K562 (cell line): Measurements from ENCODE around the gene VWA5B1. TPM values are rescaled to one million over a fixed set of nuclear protein-coding genes. Genes with fewer than 3 reads are reported as not detected.

Experiments used
- ATAC-seq: fragments of 200-7000 bp; cut with Tn5 transposase; 3 replicates; pipeline ENCODE4 v1.9.1; 2020; ENCODE audit warnings: moderate library complexity
- BruUV-seq: library from RNA; stranded (reverse); fragments of 400-500 nt; replicated peaks from 2 replicates; lab custom pipeline; 2021; lab: Mats Ljungman, UMichigan
- CTCF ChIA-PET: fragments of 300-600 bp; formaldehyde crosslinking; extraction: SDS; loops from one replicate; lab custom pipeline; 2021; ENCODE audit warnings: low intra/inter-chr PET ratio; lab: Yijun Ruan, JAX
- POLR2A ChIA-PET: fragments of 300-600, 350-650 bp; sonication (Branson Sonifier 250); formaldehyde crosslinking; extraction: SDS; loops from one replicate; lab custom pipeline; 2021; ENCODE audit warnings: antibody characterized with exemption, inconsistent platforms; lab: Yijun Ruan, JAX
- DNase-seq, 4 experiments: peaks; one replicate each; pipeline versions ENCODE4 v3.0.0 to v3.0.0-alpha.2; 2011 to 2018; ENCODE audit warnings: low spot score in 3 of 4, mixed read lengths in 3 of 4; ENCODE audit errors: extremely low read depth in 1 of 4
- FAIRE-seq: peaks from 2 replicates; lab custom pipeline; 2011; peaks lifted over from hg19 to GRCh38; lab: Jason Lieb, UNC
- H2AFZ ChIP-seq: 2 replicates; pipeline ENCODE4 v1.6.0; 2011; ENCODE audit warnings: low read depth, low read length, control low read depth, inconsistent platforms
- H3K27ac ChIP-seq: fragments of 200-600 bp; 3 replicates; pipeline ENCODE4 v1.8.0; 2011; ENCODE audit warnings: low read depth, mild to moderate bottlenecking, control low read depth, inconsistent platforms, low read length, moderate library complexity, mixed read lengths; ENCODE audit errors: extremely low read depth
- H3K27me3 ChIP-seq, 2 experiments: fragments of 300-600 bp in 1 of 2; 2 replicates in 1 of 2; 3 replicates in 1 of 2; pipeline versions ENCODE4 v1.6.0 to v1.8.0; 2011; ENCODE audit warnings: inconsistent platforms in 2 of 2, low read length in 2 of 2, mild to moderate bottlenecking in 1 of 2, mixed read lengths in 1 of 2, moderate library complexity in 1 of 2; ENCODE audit not compliant: control insufficient read depth in 2 of 2, insufficient read depth in 2 of 2
- H3K36me3 ChIP-seq: fragments of 300-600 bp; 3 replicates; pipeline ENCODE4 v1.8.0; 2011; ENCODE audit warnings: mild to moderate bottlenecking, low read length, inconsistent platforms; ENCODE audit not compliant: control insufficient read depth, insufficient read depth
- H3K4me1 ChIP-seq, 2 experiments: fragments of 200-600 bp in 1 of 2; replicated peaks in 1 of 2; 2 replicates in 1 of 2; 3 replicates in 1 of 2; pipeline versions ENCODE4 v1.5.1 to v1.8.0; 2011; ENCODE audit warnings: inconsistent platforms in 2 of 2, low read length in 2 of 2, mild to moderate bottlenecking in 1 of 2, mixed read lengths in 1 of 2, moderate library complexity in 1 of 2; ENCODE audit not compliant: control insufficient read depth in 2 of 2, insufficient read depth in 2 of 2
- H3K4me2 ChIP-seq: 2 replicates; pipeline ENCODE4 v1.6.1; 2011; ENCODE audit warnings: low read length, control low read depth, inconsistent platforms, mixed read lengths; ENCODE audit not compliant: insufficient read depth
- H3K4me3 ChIP-seq: fragments of 200-600 bp; sonication (generic), shearing (Covaris generic); 2 replicates; pipeline ENCODE4 v1.5.1; 2016; ENCODE audit warnings: control low read depth, inconsistent platforms
- H3K79me2 ChIP-seq: fragments of 200-600 bp; 3 replicates; pipeline ENCODE4 v1.8.0; 2011; ENCODE audit warnings: low read length, inconsistent platforms; ENCODE audit not compliant: control insufficient read depth, insufficient read depth
- H3K9ac ChIP-seq, 2 experiments: 2 replicates each; pipeline versions ENCODE4 v1.6.0 to v1.6.1; 2011; ENCODE audit warnings: low read depth in 2 of 2, low read length in 2 of 2, control low read depth in 1 of 2, inconsistent platforms in 1 of 2, mild to moderate bottlenecking in 1 of 2, mixed read lengths in 1 of 2; ENCODE audit not compliant: insufficient read depth in 1 of 2
- H3K9me1 ChIP-seq: one replicate; pipeline ENCODE4 v1.6.0; 2011; ENCODE audit warnings: inconsistent platforms, mild to moderate bottlenecking, low read length, moderate library complexity; ENCODE audit not compliant: control insufficient read depth, insufficient read depth
- H3K9me3 ChIP-seq: replicated peaks from 2 replicates; pipeline ENCODE4 v1.5.1; 2011; ENCODE audit warnings: low read depth, low read length, inconsistent platforms; ENCODE audit not compliant: control insufficient read depth, insufficient read depth
- H4K20me1 ChIP-seq: replicated peaks from 2 replicates; pipeline ENCODE4 v1.6.1; 2011; ENCODE audit warnings: low read length, inconsistent platforms, mixed read lengths; ENCODE audit not compliant: control insufficient read depth, insufficient read depth
- CTCF ChIP-seq, 3 experiments: IDR thresholded peaks in 2 of 3; conservative IDR thresholded peaks in 1 of 3; 2 replicates each; pipeline ENCODE4 v1.5.1; 2011 to 2012; ENCODE audit warnings: low read length in 3 of 3, mild to moderate bottlenecking in 3 of 3, control low read depth in 2 of 3, improper control_type of control experiment in 1 of 3, inconsistent platforms in 1 of 3, low read depth in 1 of 3, mixed read lengths in 1 of 3, moderate library complexity in 1 of 3; ENCODE audit not compliant: insufficient read depth in 2 of 3
- CTCFL ChIP-seq: IDR thresholded peaks from 2 replicates; pipeline ENCODE4 v1.6.1; 2011; ENCODE audit warnings: borderline replicate concordance, low read depth, mild to moderate bottlenecking, moderate library complexity, low read length; ENCODE audit not compliant: insufficient read depth, poor library complexity, severe bottlenecking
- E2F6 ChIP-seq, 2 experiments: IDR thresholded peaks; 2 replicates each; pipeline ENCODE4 v1.6.1; 2011; ENCODE audit warnings: borderline replicate concordance in 1 of 2, control low read depth in 1 of 2, low read depth in 1 of 2, low read length in 1 of 2, mild to moderate bottlenecking in 1 of 2, mixed read lengths in 1 of 2, moderate library complexity in 1 of 2; ENCODE audit not compliant: insufficient read depth in 1 of 2, insufficient read length in 1 of 2, poor library complexity in 1 of 2, severe bottlenecking in 1 of 2; ENCODE audit errors: extremely low read depth in 1 of 2
- HMGN3 ChIP-seq: IDR thresholded peaks from 2 replicates; pipeline ENCODE4 v1.6.1; 2011; ENCODE audit warnings: borderline replicate concordance, low read depth, mild to moderate bottlenecking, mixed read lengths, low read length; ENCODE audit not compliant: insufficient read length; ENCODE audit errors: extremely low read depth
- ID3 ChIP-seq, 2 experiments: fragments of 250-450 bp in 1 of 2; fragments of 450-650 bp in 1 of 2; sonication (Bioruptor Pico) in 1 of 2; IDR thresholded peaks; 2 replicates each; pipeline versions ENCODE4 v1.6.1 to v1.8.0; 2016 to 2021; ENCODE audit warnings: mild to moderate bottlenecking in 2 of 2, moderate library complexity in 2 of 2, missing compliant biosample characterization in 1 of 2, missing genetic modification characterization in 1 of 2
- RHOXF2B ChIP-seq: fragments of 250-450 bp; sonication (Bioruptor Pico); conservative IDR thresholded peaks from 2 replicates; pipeline ENCODE4 v1.5.1; 2021
- SRSF9 ChIP-seq: fragments of 200-400 bp; formaldehyde crosslinking; IDR thresholded peaks from 2 replicates; pipeline ENCODE4 v1.6.1; 2017; ENCODE audit warnings: low read depth, low read length, borderline replicate concordance
- TCFL5 ChIP-seq: fragments of 250-450 bp; sonication (Bioruptor Pico); conservative IDR thresholded peaks from 2 replicates; pipeline ENCODE4 v1.6.1; 2021; ENCODE audit warnings: mild to moderate bottlenecking, moderate library complexity, matching md5 sums
- WGBS: fragments of 100-300 bp; shearing (Covaris generic); methylation state at CpG from one replicate; pipeline ENCODE4 v1.1.6; 2016; ENCODE audit warnings: low coverage, mixed read lengths; ENCODE audit not compliant: insufficient coverage; ENCODE audit errors: missing lambda C conversion rate; 5-methylcytosine and 5-hydroxymethylcytosine counted together
- in situ Hi-C: fragments of 300-500 bp; cut with MboI; formaldehyde crosslinking; loops from 4 replicates; pipeline ENCODE4 v1.15.0; 2018; ENCODE audit warnings: inconsistent platforms, mixed read lengths
- intact Hi-C: fragments of 100-400 bp; cut with micrococcal nuclease; formaldehyde crosslinking; loops from 2 replicates; pipeline ENCODE4 v1.14.2; 2022
- polyA plus RNA-seq, 8 experiments: library from polyadenylated mRNA; depleted of rRNA in 4 of 8; stranded (reverse) in 5 of 8; unstranded in 3 of 8; fragments of >200 nt; fragmentation: Nextera tagmentation in 2 of 8; fragmentation: Illumina TruSeq in 1 of 8; extraction: Ambion mirVana in 2 of 8; extraction: Trizol in 1 of 8; gene quantifications; 2 replicates each; pipeline versions ENCODE4 v1.2.1 to v1.2.3, GENCODE V29; 2011 to 2014; ENCODE audit warnings: inconsistent platforms in 1 of 8, missing spikeins in 1 of 8
- total RNA-seq, 7 experiments: library from RNA; depleted of rRNA in 6 of 7; stranded (reverse); fragments of >200 nt in 6 of 7; fragmentation: Illumina TruSeq in 2 of 7; extraction: Trizol in 2 of 7; gene quantifications; 2 replicates each; pipeline versions ENCODE4 v1.2.1 to v1.2.3, GENCODE V29; 2011 to 2021; ENCODE audit warnings: low replicate concordance in 1 of 7

Gene VWA5B1
- total and polyA plus RNA-seq, 9 of the 15 experiments (the other 6 are each of a cell fraction or from before 2014, with no cell fraction given) = not detected

GRCh38 chr1:20366463-20367115 lies 75.9 kb downstream of the VWA5B1 start (continued):
- TF ChIP-seq ID3 (CRISPR knock-in tag; IDR thresholded peaks at IDR 0.05) (no peak), ID3 (tag; IDR thresholded peaks at IDR 0.05) (no peak), TCFL5 (no peak), RHOXF2B (CRISPR knock-in tag) (no peak)

- peak; percentile 10 for TF ChIP-seq CTCFL
- TF ChIP-seq HMGN3 = no peak
- TF ChIP-seq E2F6 (IDR thresholded peaks at IDR 0.05; ENCODE audit: borderline replicate concordance in 1 of 2, extremely low read depth in 1 of 2, insufficient read depth in 1 of 2, insufficient read length in 1 of 2, low read depth in 1 of 2, low read length in 1 of 2, poor library complexity in 1 of 2, severe bottlenecking in 1 of 2) = peak in 1 of 2 experiments; percentile 34
- peak; percentile 19 to 41 (median 41); a peak in 3 of 6 replicates for TF ChIP-seq CTCF (IDR thresholded peaks at IDR 0.05 in 2 of 3, conservative IDR thresholded peaks at IDR 0.05 in 1 of 3; ENCODE audit: insufficient read depth in 2 of 3, low read depth in 1 of 3, low read length in 3 of 3)
- TF ChIP-seq SRSF9 = no peak
- ATAC-seq (peak; percentile 83), DNase-seq (peak; percentile 20 to 40 (median 36)), FAIRE-seq (no peak)
- ChIA-PET CTCF (no interaction called here), POLR2A (no interaction called here)
- Histone ChIP-seq H3K4me2 (no peak overlapping the region), H3K9me3 (no peaks in the 10 kb centered on the region), H4K20me1 (no peaks in the 10 kb centered on the region; the same call in 1 of the 2 replicates), H3K4me3 (no peak overlapping the region), H3K79me2 (no peaks in the 10 kb centered on the region), H3K27ac (no peak overlapping the region), H3K9me1 (no peaks in the 10 kb centered on the region), H3K4me1 (peaks cover 0 to 10% of the 10 kb centered on the region in 2 experiments; a peak in 1 of 5 replicates), H3K27me3 (peaks cover 22 to 50% of the 10 kb centered on the region in 2 experiments), H3K9ac (no peak overlapping the region), H3K36me3 (no peaks in the 10 kb centered on the region), H2AFZ (no peak overlapping the region)
- WGBS = 4% methylated on average over 11 of the region's 11 CpGs
- no TSS peak for BruUV-seq
- in situ Hi-C loops = no loop called here
- intact Hi-C loops = no loop called here
Observed at GRCh38 chr1:20367116-20367585, 76.5 kb downstream of the VWA5B1 start.
